Measurements from ENCODE around the gene STX1A. TPM values are rescaled to one million over a fixed set of nuclear protein-coding genes. Genes with fewer than 3 reads are reported as not detected.

Gene STX1A
- total and polyA plus RNA-seq, 2 of the 8 experiments (the other 6 are each of a cell fraction or from before 2014, with no cell fraction given) = 13.5 to 17.5 TPM

DNA sequence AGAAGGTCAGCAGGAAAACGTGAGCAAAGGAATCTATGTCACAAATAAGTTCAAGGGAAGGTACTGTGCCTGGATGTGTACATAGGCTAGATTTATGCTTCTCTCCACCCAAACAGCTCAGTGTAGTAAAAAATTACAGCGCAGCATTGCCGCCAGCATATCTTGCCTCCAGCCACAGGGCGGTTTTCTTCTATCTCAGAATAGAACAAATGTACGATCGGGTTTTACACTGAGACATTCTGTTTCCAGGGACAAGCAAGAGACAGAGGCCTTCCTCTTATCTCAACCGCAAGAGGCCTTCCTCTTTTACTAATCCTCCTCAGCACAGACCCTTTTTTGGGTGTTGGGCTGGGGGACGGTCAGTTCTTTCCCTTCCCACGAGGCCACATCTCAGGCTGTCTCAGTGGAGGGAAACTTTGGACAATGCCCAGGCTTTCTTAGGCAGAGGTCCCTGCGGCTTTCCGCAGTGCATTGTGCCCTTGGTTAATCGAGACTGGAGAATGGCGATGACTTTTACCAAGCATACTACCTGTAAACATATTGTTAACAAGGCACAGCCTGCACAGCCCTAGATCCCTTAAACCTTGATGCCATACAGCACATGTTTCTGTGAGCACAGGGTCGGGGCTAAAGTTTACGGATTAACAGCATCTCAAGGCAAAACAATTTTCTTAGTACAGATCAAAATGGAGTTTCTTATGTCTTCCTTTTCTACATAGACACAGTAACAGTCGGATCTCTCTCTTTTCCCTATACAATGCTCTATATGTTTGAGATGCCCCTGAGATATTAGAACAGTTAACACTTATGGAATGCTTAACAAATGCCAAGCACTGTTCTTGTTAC lies 30.7 kb upstream of the STX1A start:
- no peak overlapping the region for H3K4me3 ChIP-seq (ENCODE audit: extremely low read depth in 1 of 4, insufficient read depth in 2 of 4, low read depth in 3 of 4, low read length in 4 of 4)
- H3K9me3 ChIP-seq (ENCODE audit: insufficient read depth in 2 of 2, low read depth in 1 of 2, low read length in 1 of 2) = peaks cover 0 to 4% of the 10 kb centered on the region in 2 experiments; a peak in 1 of 4 replicates
- H3K14ac ChIP-seq (ENCODE audit: insufficient read length) = no peak overlapping the region
- no peaks in the 10 kb centered on the region for H4K20me1 ChIP-seq (replicated peaks in 1 of 2; ENCODE audit: control insufficient read depth in 1 of 2, insufficient read depth in 2 of 2, low read length in 2 of 2)
- H3K79me2 ChIP-seq (ENCODE audit: control insufficient read depth in 1 of 2, insufficient read depth in 2 of 2, low read length in 2 of 2) = no peaks in the 10 kb centered on the region
- H2AFZ ChIP-seq (ENCODE audit: low read length) = no peak overlapping the region
- H3K9ac ChIP-seq (replicated peaks in 1 of 4; ENCODE audit: extremely low read depth in 1 of 4, low read depth in 3 of 4, low read length in 3 of 4) = no peak overlapping the region
- H4K5ac ChIP-seq (ENCODE audit: insufficient read length, low read depth, low read length) = no peak overlapping the region
- no peak overlapping the region for H2BK120ac ChIP-seq (replicated peaks; ENCODE audit: low read depth, low read length)
- H3K4ac ChIP-seq (replicated peaks; ENCODE audit: insufficient read length, low read depth, low read length) = no peak overlapping the region
- no peak overlapping the region for H3K18ac ChIP-seq (ENCODE audit: extremely low read depth, low read length)
- no peak overlapping the region for H2BK20ac ChIP-seq (ENCODE audit: low read length)
- no peak overlapping the region for H2AK5ac ChIP-seq (ENCODE audit: low read depth, low read length)
- H3K56ac ChIP-seq (replicated peaks; ENCODE audit: insufficient read length, low read depth, low read length) = no peak overlapping the region
- ChIA-PET CTCF (ENCODE audit: partially characterized antibody) (interaction anchor here (0.6 to 1.0 kb wide), 4 partner anchors 11 to 72 kb away, joined by 3 read pairs; partner anchors contain the start of gene ABHD11), POLR2A (ENCODE audit: partially characterized antibody) (interaction anchor here (1.0 to 1.1 kb wide), 2 partner anchors 9 to 106 kb away, joined by 3 to 4 read pairs; no protein-coding TSS in a partner anchor)
- DNase-seq (ENCODE audit: low read depth in 1 of 2, low spot score in 2 of 2) (no peak), FAIRE-seq (no peak)
- H2BK15ac ChIP-seq (ENCODE audit: low read length) = no peak overlapping the region
- H3K23me2 ChIP-seq (ENCODE audit: low read depth, low read length) = no peaks in the 10 kb centered on the region
- no peak overlapping the region for H4K8ac ChIP-seq (ENCODE audit: extremely low read depth, insufficient read depth, low read length)
- no peak overlapping the region for H3K27ac ChIP-seq (ENCODE audit: low read depth, low read length)
- H3K79me1 ChIP-seq (ENCODE audit: low read depth, low read length) = 0 out of 2 replicates have a peak, but pooled peaks cover 2% of the 10 kb centered on the region
- H4K91ac ChIP-seq (replicated peaks; ENCODE audit: insufficient read length, low read length) = no peak overlapping the region
- no peak overlapping the region for H2BK5ac ChIP-seq (ENCODE audit: low read depth, low read length)
- no peak overlapping the region for H3K23ac ChIP-seq (ENCODE audit: insufficient read length)
- H2BK12ac ChIP-seq (ENCODE audit: low read depth, low read length) = no peak overlapping the region
- H3K27me3 ChIP-seq (replicated peaks in 1 of 4; ENCODE audit: control insufficient read depth in 3 of 4, extremely low read depth in 1 of 4, insufficient read depth in 3 of 4, low read length in 3 of 4) = no peaks in the 10 kb centered on the region
- H3K4me2 ChIP-seq (ENCODE audit: insufficient read depth in 1 of 2, low read depth in 2 of 2, low read length in 2 of 2) = no peak overlapping the region
- 88% methylated on average over 16 of the region's 16 CpGs; no CpG with 5 or more reads in 1 of the 2 experiments for WGBS, 2 experiments (ENCODE audit: extremely low coverage in 1 of 2, insufficient coverage in 1 of 2, insufficient read length in 1 of 2, insufficient replicate concordance in 2 of 2, low coverage in 1 of 2, low lambda C conversion rate in 2 of 2, missing lambda C conversion rate in 1 of 2)
- no peaks in the 10 kb centered on the region for H3K4me1 ChIP-seq (replicated peaks in 1 of 4; ENCODE audit: control insufficient read depth in 3 of 4, insufficient read depth in 4 of 4, low read length in 3 of 4)
- H3K36me3 ChIP-seq (ENCODE audit: control insufficient read depth in 2 of 4, insufficient read depth in 4 of 4, low read length in 3 of 4) = no peaks in the 10 kb centered on the region
- TF ChIP-seq ZNF274 (IDR thresholded peaks at IDR 0.05; ENCODE audit: borderline replicate concordance, extremely low read depth, low read length) = no peak
- TF ChIP-seq, protein P1, sequence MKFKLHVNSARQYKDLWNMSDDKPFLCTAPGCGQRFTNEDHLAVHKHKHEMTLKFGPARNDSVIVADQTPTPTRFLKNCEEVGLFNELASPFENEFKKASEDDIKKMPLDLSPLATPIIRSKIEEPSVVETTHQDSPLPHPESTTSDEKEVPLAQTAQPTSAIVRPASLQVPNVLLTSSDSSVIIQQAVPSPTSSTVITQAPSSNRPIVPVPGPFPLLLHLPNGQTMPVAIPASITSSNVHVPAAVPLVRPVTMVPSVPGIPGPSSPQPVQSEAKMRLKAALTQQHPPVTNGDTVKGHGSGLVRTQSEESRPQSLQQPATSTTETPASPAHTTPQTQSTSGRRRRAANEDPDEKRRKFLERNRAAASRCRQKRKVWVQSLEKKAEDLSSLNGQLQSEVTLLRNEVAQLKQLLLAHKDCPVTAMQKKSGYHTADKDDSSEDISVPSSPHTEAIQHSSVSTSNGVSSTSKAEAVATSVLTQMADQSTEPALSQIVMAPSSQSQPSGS (IDR thresholded peaks at IDR 0.05; ENCODE audit: low read length) = no peak
- no peak for TF ChIP-seq TAF1 (IDR thresholded peaks at IDR 0.05; ENCODE audit: low read depth, low read length)
- no peak for TF ChIP-seq SP1 (IDR thresholded peaks at IDR 0.05; ENCODE audit: low read depth, low read length)

All from H1 (cell line).